Spleen (tissue), 7 donors: Measurements from ENCODE around the gene GPC2.
"Not testable (repeated sequence)": the region's sequence is repeated elsewhere in the genome, so short reads cannot be mapped to it uniquely, and the experiment has no call there.

Experiments used
- CTCF ChIP-seq, 11 experiments: fragments of 200-600 bp in 7 of 11; fragments of 450-650 bp in 4 of 11; sonication (generic) in 4 of 11; IDR thresholded peaks in 8 of 11; conservative IDR thresholded peaks in 3 of 11; 1 replicate in 7 of 11; 2 replicates in 4 of 11; pipeline versions ENCODE4 v1.4.0 to v1.8.0; 2016 to 2021; ENCODE audit warnings: antibody characterized with exemption in 11 of 11, inconsistent platforms in 4 of 11, mild to moderate bottlenecking in 1 of 11
- POLR2A ChIP-seq, 3 donors: fragments of 450-650 bp; IDR thresholded peaks; one replicate each; pipeline ENCODE4 v1.5.1; 2017; ENCODE audit warnings: antibody characterized with exemption in 3 of 3, mild to moderate bottlenecking in 1 of 3
- donor health status: DM: no; HTN: no; CAD: no; lungs with moderate emphysema.
- donor health status: DM: no; HTN: no; CAD: no.
- donor health status: DM: no; HTN: no; CAD: no.

GRCh38 chr7:100192281-100192862 is 15.2 kb upstream of the GPC2 start:
- TF ChIP-seq CTCF (IDR thresholded peaks at IDR 0.05 in 8 of 11, conservative IDR thresholded peaks at IDR 0.05 in 3 of 11); POLR2A (IDR thresholded peaks at IDR 0.05): not testable (repeated sequence)
